GM19193 (cell line): Measurements from ENCODE around the gene EVC.

Source experiments
- POLR2A ChIP-seq: IDR thresholded peaks from 4 replicates; pipeline ENCODE4 v1.6.1; 2011; ENCODE audit not compliant: insufficient read depth, insufficient read length; ENCODE audit errors: extremely low read depth

The EVC gene

DNA sequence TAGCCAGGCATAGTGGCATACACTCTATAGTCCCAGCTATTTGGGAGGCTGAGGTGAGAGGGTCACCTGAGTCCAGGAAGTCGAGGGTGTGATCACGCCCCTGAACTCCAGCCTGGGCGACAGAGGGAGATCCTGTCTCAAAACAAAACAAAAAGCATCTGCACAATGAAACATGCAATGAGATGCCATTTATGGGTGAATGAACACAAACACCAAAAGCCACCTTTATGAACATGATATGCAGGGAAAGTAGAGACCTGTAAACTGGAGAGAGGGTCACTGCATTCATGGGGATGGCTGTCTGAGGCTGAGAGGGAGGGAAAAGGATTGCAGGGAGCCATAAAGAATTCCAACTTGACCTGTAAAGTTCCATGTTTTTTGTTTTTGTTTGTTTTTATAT, 70.7 kb downstream of the EVC start:
- no peak for TF ChIP-seq POLR2A

DNA sequence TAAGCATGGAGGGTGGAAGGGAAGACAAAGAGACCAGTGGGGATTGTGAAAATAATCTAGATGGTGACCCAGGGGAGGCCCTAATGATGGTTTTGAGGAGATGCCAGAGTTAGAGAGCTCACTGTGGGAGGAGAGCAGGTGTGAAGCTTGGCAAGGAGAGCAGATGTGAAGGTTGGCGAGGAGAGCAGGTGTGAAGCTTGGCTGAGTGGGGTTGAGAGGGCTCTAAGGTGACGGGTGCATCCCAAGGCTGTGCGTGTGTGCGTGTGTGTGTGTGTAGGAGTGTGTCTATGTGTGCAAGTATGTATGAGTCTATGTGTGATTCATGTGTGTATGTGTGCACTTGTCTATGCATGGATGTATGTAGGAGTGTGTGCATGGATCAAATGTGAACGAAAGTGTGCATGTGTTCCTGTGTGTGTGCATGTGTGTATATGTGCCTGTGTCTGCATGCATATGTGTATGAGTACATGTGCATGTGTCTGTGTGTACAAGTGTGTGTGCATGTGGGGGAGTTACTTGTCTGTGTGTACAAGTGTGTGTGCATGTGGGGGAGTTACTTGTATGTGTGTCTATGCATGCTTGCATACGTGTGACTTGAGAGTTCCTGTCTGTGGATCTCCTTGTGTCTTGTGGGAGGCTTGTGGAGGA, 72.0 kb downstream of the EVC start:
- TF ChIP-seq POLR2A, result no peak

DNA sequence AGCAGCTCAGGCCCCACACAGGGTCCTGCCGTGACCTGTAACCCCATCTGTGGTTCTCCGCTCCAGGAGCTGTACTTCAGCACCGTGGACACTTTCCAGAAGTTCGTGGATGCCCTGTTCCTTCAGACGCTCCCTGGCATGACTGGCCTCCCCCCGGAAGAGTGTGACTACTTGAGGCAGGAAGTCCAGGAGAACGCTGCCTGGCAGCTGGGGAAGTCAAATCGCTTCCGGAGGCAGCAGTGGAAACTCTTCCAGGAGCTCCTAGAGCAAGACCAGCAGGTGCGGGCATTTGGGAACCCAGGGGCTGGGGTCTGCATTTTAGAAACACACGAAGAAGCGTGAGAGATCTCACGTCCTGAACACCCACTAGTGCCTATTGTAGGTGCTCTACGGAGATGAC, 72.5 kb downstream of the EVC start:
- no peak for TF ChIP-seq POLR2A

GRCh38 chr4:5784021-5784420, 73.0 kb downstream of the EVC start:
- TF ChIP-seq POLR2A, result no peak

DNA sequence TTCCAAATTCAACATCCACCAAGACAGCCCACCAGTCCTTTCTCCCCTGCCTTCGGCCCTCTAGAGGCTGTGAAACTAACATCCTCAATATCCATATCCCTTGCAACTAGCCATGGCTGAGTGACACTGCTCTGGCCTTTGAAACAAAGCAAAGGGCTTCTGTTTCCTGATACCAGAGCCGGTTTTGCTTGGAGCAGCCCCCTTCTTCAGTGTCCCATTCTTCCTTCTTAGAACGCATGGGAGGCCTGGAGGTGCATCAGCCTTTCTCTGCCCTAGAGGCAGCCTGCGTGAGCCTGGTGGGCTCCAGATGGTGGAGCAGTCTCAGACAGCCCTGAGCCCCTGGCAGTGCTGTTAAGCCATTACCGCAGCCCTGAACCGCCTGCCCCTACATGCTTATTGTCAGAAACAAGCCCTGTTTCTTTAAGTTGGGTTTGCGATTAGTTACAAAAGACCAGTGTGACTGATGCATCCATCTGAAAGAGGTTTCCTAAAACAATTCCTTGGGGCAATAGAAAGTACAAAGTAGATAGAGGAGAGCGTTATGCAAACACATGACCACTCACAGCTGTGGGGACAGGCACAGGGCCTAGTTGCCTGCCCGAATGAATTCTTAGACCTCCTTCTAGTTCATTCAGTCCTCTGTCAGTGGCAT, 74.1 kb downstream of the EVC start:
- no peak for TF ChIP-seq POLR2A

- no peak for TF ChIP-seq POLR2A
Observed at GRCh38 chr4:5785806-5786680, 75.0 kb downstream of the EVC start.

- TF ChIP-seq POLR2A, result no peak
Observed at GRCh38 chr4:5787311-5787710, 76.3 kb downstream of the EVC start.

GRCh38 chr4:5788144-5788543, 77.1 kb downstream of the EVC start:
- no peak for TF ChIP-seq POLR2A

DNA sequence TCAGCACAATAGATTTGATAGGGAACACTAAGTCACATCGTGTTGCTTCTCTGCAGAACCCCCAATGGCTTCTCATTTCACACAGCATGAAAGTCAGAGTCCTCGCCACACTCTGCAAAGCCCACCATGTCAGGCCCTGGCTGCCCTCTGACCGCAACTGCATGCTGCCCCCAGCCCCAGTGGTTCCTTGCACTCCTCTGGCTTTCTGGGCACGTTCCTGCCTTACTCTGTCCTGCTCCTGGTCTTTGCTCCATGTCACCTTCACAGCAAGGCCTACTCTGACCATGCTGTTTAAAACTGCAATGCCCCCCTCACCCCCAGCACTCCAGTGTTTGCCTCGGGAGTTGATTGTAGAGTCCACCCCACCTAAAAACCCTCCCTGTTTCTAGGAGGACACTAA, 78.1 kb downstream of the EVC start:
- no peak for TF ChIP-seq POLR2A

DNA sequence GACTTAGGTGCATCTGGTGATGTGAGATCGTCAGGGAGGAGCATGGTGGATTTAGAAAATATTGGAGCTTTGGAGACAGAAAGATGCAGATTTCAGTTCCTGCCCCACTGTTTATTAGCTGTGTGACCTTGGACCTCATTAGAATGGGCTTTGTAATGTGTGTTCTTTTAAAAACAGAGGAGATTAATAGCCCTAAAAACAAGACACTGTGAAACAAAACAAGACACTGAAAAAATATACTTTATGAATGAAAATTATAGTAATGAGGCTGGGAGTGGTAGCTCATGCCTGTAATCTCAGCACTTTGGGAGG, 79.5 kb downstream of the EVC start:
- TF ChIP-seq POLR2A, result no peak

GRCh38 chr4:5791654-5792053, 80.7 kb downstream of the EVC start:
- no peak for TF ChIP-seq POLR2A

DNA sequence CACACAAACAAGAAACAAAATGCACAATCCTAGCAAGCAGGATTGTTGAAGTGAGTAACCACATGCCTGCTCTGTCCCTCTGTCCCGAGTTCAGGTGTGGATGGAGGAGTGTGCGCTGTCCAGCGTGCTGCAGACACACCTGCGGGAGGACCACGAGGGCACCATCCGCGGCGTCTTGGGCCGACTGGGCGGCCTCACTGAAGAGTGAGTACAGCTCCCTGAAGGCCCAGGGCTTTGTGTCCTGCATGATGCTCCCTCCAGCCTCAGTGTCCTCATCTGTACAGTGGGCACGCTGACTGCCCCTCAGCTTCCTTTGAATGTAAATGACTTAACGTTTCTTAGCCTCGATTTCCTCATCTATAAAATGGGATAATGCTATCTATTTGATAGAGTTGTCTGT, 82.5 kb downstream of the EVC start:
- no peak for TF ChIP-seq POLR2A

DNA sequence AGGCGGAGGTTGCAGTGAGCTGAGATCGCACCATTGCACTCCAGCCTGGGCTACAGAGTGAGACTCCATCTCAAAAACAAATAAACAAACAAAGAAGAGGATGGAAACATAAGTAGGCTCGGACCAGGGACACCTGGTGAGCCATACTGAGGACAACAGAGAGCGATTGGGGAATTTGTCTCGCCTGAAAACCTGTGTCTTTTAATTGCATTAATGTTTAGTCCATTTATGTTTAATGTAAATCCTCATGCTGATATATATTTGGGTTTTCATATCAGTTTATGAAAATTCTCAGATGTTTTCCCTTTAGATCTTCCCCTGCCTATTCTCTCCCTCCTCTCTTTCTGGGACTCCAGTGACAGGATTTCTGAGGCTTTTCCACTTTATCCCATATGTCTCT, 84.6 kb downstream of the EVC start:
- TF ChIP-seq POLR2A, result no peak

DNA sequence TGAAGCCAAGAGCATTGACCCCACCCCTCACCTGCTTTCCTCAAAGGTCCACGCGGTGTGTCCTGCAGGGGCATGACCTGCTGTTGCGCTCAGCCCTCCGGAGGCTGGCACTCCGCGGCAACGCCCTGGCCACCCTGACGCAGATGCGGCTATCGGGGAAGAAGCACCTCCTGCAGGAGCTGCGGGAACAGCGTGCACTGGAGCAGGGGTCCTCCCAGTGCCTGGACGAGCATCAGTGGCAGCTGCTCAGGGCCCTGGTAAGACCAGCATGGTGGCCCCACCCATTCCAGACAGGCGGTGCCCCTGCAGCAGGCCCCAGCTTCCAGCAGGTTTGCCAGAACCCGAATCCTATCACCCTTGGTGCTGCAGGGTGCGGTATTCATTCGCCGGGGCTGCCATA, 86.0 kb downstream of the EVC start:
- TF ChIP-seq POLR2A, result no peak

DNA sequence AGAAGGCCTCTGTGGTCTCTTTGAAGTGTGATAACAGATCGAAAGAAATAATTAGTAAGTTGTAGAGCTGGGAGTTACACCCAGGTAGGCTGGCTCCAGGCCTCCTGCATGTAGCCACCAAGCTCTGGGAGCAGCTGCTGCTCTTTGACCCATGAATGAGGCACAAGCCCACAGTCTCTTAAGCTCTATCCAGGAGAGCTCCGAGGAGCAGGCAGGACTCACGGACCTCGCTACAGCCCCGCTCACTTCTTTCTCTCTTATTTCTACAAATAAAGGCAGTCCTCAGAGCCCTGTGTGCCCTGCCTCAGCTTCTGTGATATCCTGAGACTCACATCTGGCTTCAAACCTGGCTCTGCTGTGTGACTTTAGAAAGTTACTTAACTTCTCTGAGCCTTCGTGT, 86.9 kb downstream of the EVC start:
- no peak for TF ChIP-seq POLR2A

- TF ChIP-seq POLR2A, result no peak
Observed at GRCh38 chr4:5798462-5798861, 87.5 kb downstream of the EVC start.
